Measurements from ENCODE around the gene CLMP. TPM values are rescaled to one million over a fixed set of nuclear protein-coding genes. Genes with fewer than 3 reads are reported as not detected.

The CLMP gene
- polyA plus RNA-seq, 3 donors = 0.33 TPM; not detected in 2

- Histone ChIP-seq H3K4me1 (ENCODE audit: control insufficient read depth in 1 of 2, insufficient read depth in 2 of 2, low read length in 2 of 2) (no peaks in the 10 kb centered on the region), H3K27ac (ENCODE audit: low read depth in 1 of 2, low read length in 2 of 2) (no peak overlapping the region), H4K20me1 (ENCODE audit: insufficient read depth, low read length) (no peaks in the 10 kb centered on the region), H3K9ac (ENCODE audit: insufficient read depth, low read length, poor library complexity, severe bottlenecking) (no peak overlapping the region), H3K27me3 (ENCODE audit: control insufficient read depth in 2 of 2, insufficient read depth in 2 of 2, low read length in 2 of 2) (no peaks in the 10 kb centered on the region), H3K36me3 (replicated peaks in 1 of 2; ENCODE audit: control insufficient read depth in 1 of 2, insufficient read depth in 2 of 2, low read length in 2 of 2) (no peaks in the 10 kb centered on the region), H3K4me2 (replicated peaks; ENCODE audit: extremely low read depth, low read length, poor library complexity, severe bottlenecking) (no peak overlapping the region), H3K9me3 (replicated peaks in 1 of 2; ENCODE audit: control insufficient read depth in 1 of 2, insufficient read depth in 1 of 2, low read length in 2 of 2) (no peaks in the 10 kb centered on the region), H3K79me2 (ENCODE audit: insufficient read depth, low read length) (no peaks in the 10 kb centered on the region), H3K4me3 (replicated peaks in 1 of 3; ENCODE audit: low read depth in 2 of 3, low read length in 3 of 3) (no peak overlapping the region), H2AFZ (ENCODE audit: insufficient read depth, low read depth, low read length, poor library complexity, severe bottlenecking) (no peak overlapping the region)
- peaks cover 11% of the 10 kb centered on the region for H3K4me1 Mint-ChIP-seq
- H3K36me3 Mint-ChIP-seq = no peaks in the 10 kb centered on the region
- intact Hi-C loops (cut with micrococcal nuclease) = no loop called here
- no peak overlapping the region for H3K27ac Mint-ChIP-seq
- H3K27me3 Mint-ChIP-seq (ENCODE audit: low read depth in 3 of 3) = peaks cover 0 to 5% (median 4%) of the 10 kb centered on the region in 3 donors
- DNase-seq = no peak
- 100% methylated on average over 1 of the region's 4 CpGs for WGBS (ENCODE audit: insufficient coverage)
- no peak for TF ChIP-seq CTCF (IDR thresholded peaks at IDR 0.05)
- no peak overlapping the region for H3K4me3 Mint-ChIP-seq
- H3K9me3 Mint-ChIP-seq = no peaks in the 10 kb centered on the region
These were observed 21.8 kb downstream of the CLMP start for GRCh38 chr11:123173040-123173855.

GRCh38 chr11:123170929-123171328, 24.1 kb downstream of the CLMP start:
- H3K4me3 Mint-ChIP-seq = no peak overlapping the region
- no peak for DNase-seq
- H3K27me3 ChIP-seq (ENCODE audit: control insufficient read depth in 2 of 2, insufficient read depth in 2 of 2, low read length in 2 of 2) = no peaks in the 10 kb centered on the region
- TF ChIP-seq CTCF (IDR thresholded peaks at IDR 0.05) = no peak
- no peaks in the 10 kb centered on the region for H3K9me3 Mint-ChIP-seq
- H3K4me3 ChIP-seq (replicated peaks in 1 of 3; ENCODE audit: low read depth in 2 of 3, low read length in 3 of 3) = no peak overlapping the region
- no peak overlapping the region for H3K27ac Mint-ChIP-seq
- no peak overlapping the region for H3K9ac ChIP-seq (ENCODE audit: insufficient read depth, low read length, poor library complexity, severe bottlenecking)
- H3K27me3 Mint-ChIP-seq (ENCODE audit: low read depth in 3 of 3) = peaks cover 0 to 5% (median 4%) of the 10 kb centered on the region in 3 donors
- no peaks in the 10 kb centered on the region for H3K36me3 Mint-ChIP-seq
- no peak overlapping the region for H2AFZ ChIP-seq (ENCODE audit: insufficient read depth, low read depth, low read length, poor library complexity, severe bottlenecking)
- H3K4me2 ChIP-seq (replicated peaks; ENCODE audit: extremely low read depth, low read length, poor library complexity, severe bottlenecking) = no peak overlapping the region
- no peaks in the 10 kb centered on the region for H3K4me1 ChIP-seq (ENCODE audit: control insufficient read depth in 1 of 2, insufficient read depth in 2 of 2, low read length in 2 of 2)
- no peaks in the 10 kb centered on the region for H3K36me3 ChIP-seq (replicated peaks in 1 of 2; ENCODE audit: control insufficient read depth in 1 of 2, insufficient read depth in 2 of 2, low read length in 2 of 2)
- H3K79me2 ChIP-seq (ENCODE audit: insufficient read depth, low read length) = no peaks in the 10 kb centered on the region
- 100% methylated on average over 1 of the region's 3 CpGs for WGBS (ENCODE audit: insufficient coverage)
- H3K9me3 ChIP-seq (replicated peaks in 1 of 2; ENCODE audit: control insufficient read depth in 1 of 2, insufficient read depth in 1 of 2, low read length in 2 of 2) = no peaks in the 10 kb centered on the region
- intact Hi-C loops (cut with micrococcal nuclease) = no loop called here
- H4K20me1 ChIP-seq (ENCODE audit: insufficient read depth, low read length) = no peaks in the 10 kb centered on the region
- H3K4me1 Mint-ChIP-seq = peaks cover 7% of the 10 kb centered on the region
- H3K27ac ChIP-seq (ENCODE audit: low read depth in 1 of 2, low read length in 2 of 2) = no peak overlapping the region
